ENCODE data around the gene UBE2L5.

The UBE2L5 gene

GRCh38 chr13:30464496-30465342 lies 42.4 kb downstream of the UBE2L5 start (continued):
- TF ChIP-seq ZNF544 (tag by site-specific recombination; IDR thresholded peaks at IDR 0.05): no peak

GRCh38 chr13:30465343-30465592 lies 43.0 kb downstream of the UBE2L5 start:
- Histone ChIP-seq H3K4me3 (ENCODE audit: low read depth, low read length) (peak overlapping the region; percentile 46), H3K9me3 (ENCODE audit: control insufficient read depth, insufficient read depth, low read depth, low read length) (no peaks in the 10 kb centered on the region), H3K27ac (ENCODE audit: extremely low read depth, low read depth, low read length) (peak overlapping the region; percentile 92), H3K36me3 (ENCODE audit: control insufficient read depth in 2 of 2, insufficient read depth in 1 of 2, low read length in 2 of 2) (peaks cover 19 to 27% of the 10 kb centered on the region in 2 experiments; a peak in 2 of 3 replicates), H3K4me1 (ENCODE audit: control insufficient read depth, insufficient read depth, low read length) (peaks cover 6% of the 10 kb centered on the region; the same call in 1 of the 2 replicates)
- POLR2A ChIA-PET: interaction anchor here (0.8 to 3.0 kb wide), 8 partner anchors 13 to 405 kb away, joined by 3 to 21 read pairs (median 6); partner anchors contain the start of genes KATNAL1, UBE2L5 and USPL1
- TF ChIP-seq TCF7L2 (IDR thresholded peaks at IDR 0.05; ENCODE audit: borderline replicate concordance, low read depth, low read length): no peak
- CTCF ChIA-PET: no interaction called here

GRCh38 chr13:30465593-30466357 lies 43.5 kb downstream of the UBE2L5 start, which contains the start of gene HMGB1:
Gene HMGB1, minus strand, starts transcription at chr13:30465936. Its CDS starts 2,256 bp downstream, at chr13:30463680.
- CTCF ChIA-PET: interaction anchor here (0.9 kb wide), 1 partner anchor 118 kb away, joined by 3 read pairs; no protein-coding TSS in a partner anchor
- TF ChIP-seq ZNF777 (tag by site-specific recombination; IDR thresholded peaks at IDR 0.05; ENCODE audit: borderline replicate concordance): no peak
- no peak for TF ChIP-seq ZNF157 (tag by site-specific recombination; IDR thresholded peaks at IDR 0.05)
- TF ChIP-seq ZBTB21 (tag by site-specific recombination; IDR thresholded peaks at IDR 0.05): peak; percentile 70; the same call in 1 of the 2 replicates
- no peak for TF ChIP-seq ZNF174 (tag by site-specific recombination; IDR thresholded peaks at IDR 0.05)
- 0 out of 2 replicates have a peak, but pooled peaks have one; percentile 29 for TF ChIP-seq PRDM1 (tag by site-specific recombination; IDR thresholded peaks at IDR 0.05)
- TF ChIP-seq ZNF561 (tag by site-specific recombination; IDR thresholded peaks at IDR 0.05; ENCODE audit: borderline replicate concordance): no peak
- no peak for TF ChIP-seq GFI1B (tag by site-specific recombination; IDR thresholded peaks at IDR 0.05)
- TF ChIP-seq MEIS1 (CRISPR knock-in tag; IDR thresholded peaks at IDR 0.05; ENCODE audit: borderline replicate concordance): no peak
- TF ChIP-seq ZNF311 (tag by site-specific recombination; IDR thresholded peaks at IDR 0.05; ENCODE audit: borderline replicate concordance): no peak
- TF ChIP-seq KLF9 (tag by site-specific recombination; IDR thresholded peaks at IDR 0.05; ENCODE audit: low read depth): no peak
- TF ChIP-seq YY1 (tag by site-specific recombination; IDR thresholded peaks at IDR 0.05): no peak
- no peak for TF ChIP-seq BCL11B (tag by site-specific recombination; IDR thresholded peaks at IDR 0.05; ENCODE audit: low read depth)
- no peak for TF ChIP-seq GLI4 (tag by site-specific recombination; IDR thresholded peaks at IDR 0.05)
- TF ChIP-seq ZNF341 (tag by site-specific recombination; IDR thresholded peaks at IDR 0.05; ENCODE audit: low read depth): peak; percentile 59; the same call in 1 of the 2 replicates
- peak; percentile 67 for TF ChIP-seq ZNF366 (tag by site-specific recombination; conservative IDR thresholded peaks at IDR 0.05)
- peak; percentile 25; the same call in 1 of the 2 replicates for TF ChIP-seq ZNF398 (tag by site-specific recombination; IDR thresholded peaks at IDR 0.05)
- no peak for TF ChIP-seq KLF16 (tag by site-specific recombination; IDR thresholded peaks at IDR 0.05)
- TF ChIP-seq ZBTB20 (tag by site-specific recombination; IDR thresholded peaks at IDR 0.05): peak; percentile 57; the same call in 1 of the 2 replicates
- TF ChIP-seq ZBTB6 (tag by site-specific recombination; IDR thresholded peaks at IDR 0.05): peak; percentile 72; the same call in 1 of the 2 replicates
- TF ChIP-seq ZNF26 (tag by site-specific recombination; IDR thresholded peaks at IDR 0.05): no peak
- TF ChIP-seq ZNF292 (tag by site-specific recombination; IDR thresholded peaks at IDR 0.05; ENCODE audit: borderline replicate concordance, low read depth): no peak
- no peak for TF ChIP-seq ZNF133 (tag by site-specific recombination; IDR thresholded peaks at IDR 0.05)
- no peak for TF ChIP-seq ZNF112 (tag by site-specific recombination; IDR thresholded peaks at IDR 0.05)
- TF ChIP-seq ZNF114 (tag by site-specific recombination; IDR thresholded peaks at IDR 0.05): no peak
- TF ChIP-seq SP7 (tag by site-specific recombination; IDR thresholded peaks at IDR 0.05): 0 out of 2 replicates have a peak, but pooled peaks have one; percentile 40
- peak; percentile 40; the same call in 1 of the 2 replicates for TF ChIP-seq ZNF2 (tag by site-specific recombination; IDR thresholded peaks at IDR 0.05)

More at GRCh38 chr13:30465593-30466357, 43.5 kb downstream of the UBE2L5 start, which contains the start of gene HMGB1:
- POLR2A ChIA-PET: interaction anchor here (0.5 to 3.0 kb wide), 13 partner anchors 13 to 572 kb away, joined by 3 to 21 read pairs (median 4); partner anchors contain the start of genes KATNAL1, UBE2L5 and USPL1
- Histone ChIP-seq H3K27ac (ENCODE audit: extremely low read depth, low read depth, low read length) (peak within 1 kb of the TSS; percentile 95), H3K4me3 (ENCODE audit: low read depth, low read length) (peak within 1 kb of the TSS; percentile 46), H3K36me3 (ENCODE audit: control insufficient read depth in 2 of 2, insufficient read depth in 1 of 2, low read length in 2 of 2) (peaks cover 19 to 27% of the 10 kb centered on the region in 2 experiments; a peak in 2 of 3 replicates), H3K9me3 (ENCODE audit: control insufficient read depth, insufficient read depth, low read depth, low read length) (no peaks in the 10 kb centered on the region), H3K4me1 (ENCODE audit: control insufficient read depth, insufficient read depth, low read length) (peaks cover 6% of the 10 kb centered on the region; the same call in 1 of the 2 replicates)
